ENCODE measurements around the gene ARMC6.
"Not testable (repeated sequence)": the region's sequence is repeated elsewhere in the genome, so short reads cannot be mapped to it uniquely, and the experiment has no call there.

The ARMC6 gene

GRCh38 chr19:19010551-19010950, 22.9 kb upstream of the ARMC6 start:
- no peak for DNase-seq (ENCODE audit: low read depth, low spot score)
- no peak overlapping the region for H3K4me3 ChIP-seq (ENCODE audit: low read length)

GRCh38 chr19:19021115-19021514, 12.3 kb upstream of the ARMC6 start:
- H3K4me3 ChIP-seq (ENCODE audit: low read length), result no peak overlapping the region
- DNase-seq (ENCODE audit: low read depth, low spot score), result no peak

- peak; percentile 45 for DNase-seq (ENCODE audit: low read depth, low spot score)
These were observed 10.9 kb upstream of the ARMC6 start for GRCh38 chr19:19022380-19022961.

GRCh38 chr19:19023376-19023775, 10.0 kb upstream of the ARMC6 start:
- H3K4me3 ChIP-seq (ENCODE audit: low read length); DNase-seq (ENCODE audit: low read depth, low spot score): not testable (repeated sequence)

More at GRCh38 chr19:19022380-19022961, 10.9 kb upstream of the ARMC6 start:
- H3K4me3 ChIP-seq (ENCODE audit: low read length), result no peak overlapping the region

- DNase-seq (ENCODE audit: low read depth, low spot score), result no peak
- H3K4me3 ChIP-seq (ENCODE audit: low read length), result no peak overlapping the region
These were observed 7.5 kb upstream of the ARMC6 start for GRCh38 chr19:19025861-19026260.

GRCh38 chr19:19026299-19026971, 7.0 kb upstream of the ARMC6 start:
- no peak overlapping the region for H3K4me3 ChIP-seq (ENCODE audit: low read length)
- no peak for DNase-seq (ENCODE audit: low read depth, low spot score)

- H3K4me3 ChIP-seq (ENCODE audit: low read length), result no peak overlapping the region
- DNase-seq (ENCODE audit: low read depth, low spot score), result no peak
These were observed 6.2 kb upstream of the ARMC6 start for GRCh38 chr19:19027228-19027627.

- no peak overlapping the region for H3K4me3 ChIP-seq (ENCODE audit: low read length)
- no peak for DNase-seq (ENCODE audit: low read depth, low spot score)
These were observed 4.9 kb upstream of the ARMC6 start for GRCh38 chr19:19028526-19028925.

- H3K4me3 ChIP-seq (ENCODE audit: low read length), result peak overlapping the region; percentile 92
- DNase-seq (ENCODE audit: low read depth, low spot score), result no peak
These were observed 1.5 kb upstream of the ARMC6 start for GRCh38 chr19:19031891-19032290.

GRCh38 chr19:19032420-19033175, 805 bp upstream of the ARMC6 start:
- peak; percentile 97 for DNase-seq (ENCODE audit: low read depth, low spot score)
- H3K4me3 ChIP-seq (ENCODE audit: low read length), result peak overlapping the region; percentile 92

GRCh38 chr19:19033176-19033425, 302 bp upstream of the ARMC6 start:
- no peak for DNase-seq (ENCODE audit: low read depth, low spot score)
- peak overlapping the region; percentile 92 for H3K4me3 ChIP-seq (ENCODE audit: low read length)

- peak; percentile 88 for DNase-seq (ENCODE audit: low read depth, low spot score)
- peak overlapping the region; percentile 85 for H3K4me3 ChIP-seq (ENCODE audit: low read length)
These were observed 811 bp downstream of the ARMC6 start for GRCh38 chr19:19034204-19034624.

GRCh38 chr19:19039901-19040300, 6.5 kb downstream of the ARMC6 start:
- H3K4me3 ChIP-seq (ENCODE audit: low read length), result no peak overlapping the region
- DNase-seq (ENCODE audit: low read depth, low spot score), result peak; percentile 79

GRCh38 chr19:19040417-19040816, 7.0 kb downstream of the ARMC6 start:
- DNase-seq (ENCODE audit: low read depth, low spot score), result no peak
- no peak overlapping the region for H3K4me3 ChIP-seq (ENCODE audit: low read length)

GRCh38 chr19:19042732-19043280, 9.4 kb downstream of the ARMC6 start:
- H3K4me3 ChIP-seq (ENCODE audit: low read length), result no peak overlapping the region
- no peak for DNase-seq (ENCODE audit: low read depth, low spot score)

GRCh38 chr19:19043481-19043880, 10.1 kb downstream of the ARMC6 start:
- no peak overlapping the region for H3K4me3 ChIP-seq (ENCODE audit: low read length)
- no peak for DNase-seq (ENCODE audit: low read depth, low spot score)

- no peak for DNase-seq (ENCODE audit: low read depth, low spot score)
- H3K4me3 ChIP-seq (ENCODE audit: low read length), result no peak overlapping the region
These were observed 10.5 kb downstream of the ARMC6 start for GRCh38 chr19:19043881-19044280.

GRCh38 chr19:19049406-19049805, 16.0 kb downstream of the ARMC6 start:
- no peak for DNase-seq (ENCODE audit: low read depth, low spot score)
- H3K4me3 ChIP-seq (ENCODE audit: low read length), result no peak overlapping the region

GRCh38 chr19:19050104-19050503, 16.7 kb downstream of the ARMC6 start:
- DNase-seq (ENCODE audit: low read depth, low spot score), result no peak
- H3K4me3 ChIP-seq (ENCODE audit: low read length), result no peak overlapping the region

- no peak overlapping the region for H3K4me3 ChIP-seq (ENCODE audit: low read length)
- no peak for DNase-seq (ENCODE audit: low read depth, low spot score)
These were observed 17.3 kb downstream of the ARMC6 start for GRCh38 chr19:19050731-19051130.

Data from Jurkat, Clone E6-1 (cell line).